DND-41 (cell line): Measurements from ENCODE around the gene HSD17B1.

Experiments
- ATAC-seq: fragments of 200-7000 bp; cut with Tn5 transposase; 3 replicates; pipeline ENCODE4 v1.9.1; 2021; ENCODE audit warnings: low read depth; ENCODE audit not compliant: insufficient read depth
- DNase-seq: peaks from one replicate; pipeline ENCODE4 v3.0.0-alpha.2; 2020
- H2AFZ ChIP-seq: 2 replicates; pipeline ENCODE4 v1.6.0; 2012; ENCODE audit warnings: low read depth, low read length
- H3K27ac ChIP-seq: 2 replicates; pipeline ENCODE4 v1.5.1; 2012; ENCODE audit warnings: low read length, inconsistent platforms
- H3K27me3 ChIP-seq: fragments of 200-600 bp; sonication (generic); 2 replicates; pipeline ENCODE4 v1.6.0; 2012; ENCODE audit warnings: low read length, mild to moderate bottlenecking, inconsistent platforms; ENCODE audit not compliant: insufficient read depth, poor library complexity
- H3K36me3 ChIP-seq: 2 replicates; pipeline ENCODE4 v1.5.1; 2012; ENCODE audit warnings: low read length, inconsistent platforms; ENCODE audit not compliant: insufficient read depth
- H3K4me1 ChIP-seq: 2 replicates; pipeline ENCODE4 v1.5.1; 2012; ENCODE audit warnings: mild to moderate bottlenecking, low read length; ENCODE audit not compliant: insufficient read depth
- H3K4me2 ChIP-seq: 2 replicates; pipeline ENCODE4 v1.6.0; 2012; ENCODE audit warnings: mild to moderate bottlenecking, moderate library complexity, low read length, inconsistent platforms; ENCODE audit not compliant: insufficient read depth
- H3K4me3 ChIP-seq, 2 experiments: fragments of 200-600 bp in 1 of 2; shearing (Covaris generic) in 1 of 2; 2 replicates each; pipeline ENCODE4 v1.5.1; 2012 to 2016; ENCODE audit warnings: inconsistent platforms in 2 of 2, low read length in 2 of 2, mild to moderate bottlenecking in 2 of 2, low read depth in 1 of 2, moderate library complexity in 1 of 2
- H3K79me2 ChIP-seq: 2 replicates; pipeline ENCODE4 v1.6.0; 2012; ENCODE audit warnings: low read length, inconsistent platforms; ENCODE audit not compliant: insufficient read depth
- H3K9ac ChIP-seq: 2 replicates; pipeline ENCODE4 v1.6.0; 2012; ENCODE audit warnings: low read depth, mild to moderate bottlenecking, inconsistent platforms, low read length, moderate library complexity
- H3K9me3 ChIP-seq: 2 replicates; pipeline ENCODE4 v1.5.1; 2012; ENCODE audit warnings: low read length, moderate library complexity, mild to moderate bottlenecking, inconsistent platforms; ENCODE audit not compliant: insufficient read depth, severe bottlenecking
- H4K20me1 ChIP-seq: 2 replicates; pipeline ENCODE4 v1.6.0; 2012; ENCODE audit warnings: low read length; ENCODE audit not compliant: insufficient read depth
- EZH2 ChIP-seq: IDR thresholded peaks from 3 replicates; pipeline ENCODE4 v1.6.1; 2012; ENCODE audit warnings: borderline replicate concordance, low read depth, mild to moderate bottlenecking, moderate library complexity, low read length, inconsistent platforms; ENCODE audit not compliant: severe bottlenecking
- TF ChIP-seq, protein P1 (sequence below): IDR thresholded peaks from 2 replicates; pipeline ENCODE4 v1.5.1; 2012; ENCODE audit warnings: borderline replicate concordance, low read length, moderate library complexity, mild to moderate bottlenecking; ENCODE audit not compliant: poor library complexity, severe bottlenecking; ENCODE audit errors: extremely low read depth

HSD17B1 gene

DNA sequence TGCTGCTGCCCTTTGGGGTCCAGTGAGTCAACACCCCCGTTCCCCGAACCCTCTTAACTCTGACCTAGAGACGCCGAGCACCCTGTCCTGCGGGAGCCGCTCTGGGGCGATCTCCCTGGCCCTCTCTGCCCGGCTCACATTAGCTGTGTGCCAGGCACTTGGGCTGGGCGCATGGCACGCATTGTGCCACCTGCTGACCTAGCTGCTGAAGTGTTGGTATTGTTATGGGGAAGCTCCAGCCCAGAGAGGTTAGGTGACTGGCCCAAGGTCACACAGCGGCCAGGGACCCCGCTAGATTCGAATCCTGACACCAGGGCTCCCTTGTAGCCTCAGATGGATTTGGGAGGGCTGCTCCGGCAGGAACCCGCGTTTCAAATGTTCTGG lies 1.1 kb downstream of the HSD17B1 start:
- H3K4me1 ChIP-seq = peaks cover 25% of the 10 kb centered on the region
- no peaks in the 10 kb centered on the region for H3K27me3 ChIP-seq
- peak overlapping the region; percentile 85 for H3K27ac ChIP-seq
- peak overlapping the region; percentile 90 for H3K9ac ChIP-seq
- H3K79me2 ChIP-seq = peaks cover 31% of the 10 kb centered on the region
- peak overlapping the region; percentile 83 for H3K4me2 ChIP-seq
- peak overlapping the region; percentile 88; the same call in 1 of the 2 replicates for H2AFZ ChIP-seq
- DNase-seq (peak; percentile 32), ATAC-seq (no peak; the same call in 2 of the 3 replicates)
- peaks cover 7% of the 10 kb centered on the region for H3K36me3 ChIP-seq
- H4K20me1 ChIP-seq = 0 out of 2 replicates have a peak, but pooled peaks cover 3% of the 10 kb centered on the region
- TF ChIP-seq, protein P1, sequence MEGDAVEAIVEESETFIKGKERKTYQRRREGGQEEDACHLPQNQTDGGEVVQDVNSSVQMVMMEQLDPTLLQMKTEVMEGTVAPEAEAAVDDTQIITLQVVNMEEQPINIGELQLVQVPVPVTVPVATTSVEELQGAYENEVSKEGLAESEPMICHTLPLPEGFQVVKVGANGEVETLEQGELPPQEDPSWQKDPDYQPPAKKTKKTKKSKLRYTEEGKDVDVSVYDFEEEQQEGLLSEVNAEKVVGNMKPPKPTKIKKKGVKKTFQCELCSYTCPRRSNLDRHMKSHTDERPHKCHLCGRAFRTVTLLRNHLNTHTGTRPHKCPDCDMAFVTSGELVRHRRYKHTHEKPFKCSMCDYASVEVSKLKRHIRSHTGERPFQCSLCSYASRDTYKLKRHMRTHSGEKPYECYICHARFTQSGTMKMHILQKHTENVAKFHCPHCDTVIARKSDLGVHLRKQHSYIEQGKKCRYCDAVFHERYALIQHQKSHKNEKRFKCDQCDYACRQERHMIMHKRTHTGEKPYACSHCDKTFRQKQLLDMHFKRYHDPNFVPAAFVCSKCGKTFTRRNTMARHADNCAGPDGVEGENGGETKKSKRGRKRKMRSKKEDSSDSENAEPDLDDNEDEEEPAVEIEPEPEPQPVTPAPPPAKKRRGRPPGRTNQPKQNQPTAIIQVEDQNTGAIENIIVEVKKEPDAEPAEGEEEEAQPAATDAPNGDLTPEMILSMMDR = peak; percentile 43
- TF ChIP-seq EZH2 = no peak
- H3K9me3 ChIP-seq = no peaks in the 10 kb centered on the region
- peak overlapping the region; percentile 70 to 88 for H3K4me3 ChIP-seq

DNA sequence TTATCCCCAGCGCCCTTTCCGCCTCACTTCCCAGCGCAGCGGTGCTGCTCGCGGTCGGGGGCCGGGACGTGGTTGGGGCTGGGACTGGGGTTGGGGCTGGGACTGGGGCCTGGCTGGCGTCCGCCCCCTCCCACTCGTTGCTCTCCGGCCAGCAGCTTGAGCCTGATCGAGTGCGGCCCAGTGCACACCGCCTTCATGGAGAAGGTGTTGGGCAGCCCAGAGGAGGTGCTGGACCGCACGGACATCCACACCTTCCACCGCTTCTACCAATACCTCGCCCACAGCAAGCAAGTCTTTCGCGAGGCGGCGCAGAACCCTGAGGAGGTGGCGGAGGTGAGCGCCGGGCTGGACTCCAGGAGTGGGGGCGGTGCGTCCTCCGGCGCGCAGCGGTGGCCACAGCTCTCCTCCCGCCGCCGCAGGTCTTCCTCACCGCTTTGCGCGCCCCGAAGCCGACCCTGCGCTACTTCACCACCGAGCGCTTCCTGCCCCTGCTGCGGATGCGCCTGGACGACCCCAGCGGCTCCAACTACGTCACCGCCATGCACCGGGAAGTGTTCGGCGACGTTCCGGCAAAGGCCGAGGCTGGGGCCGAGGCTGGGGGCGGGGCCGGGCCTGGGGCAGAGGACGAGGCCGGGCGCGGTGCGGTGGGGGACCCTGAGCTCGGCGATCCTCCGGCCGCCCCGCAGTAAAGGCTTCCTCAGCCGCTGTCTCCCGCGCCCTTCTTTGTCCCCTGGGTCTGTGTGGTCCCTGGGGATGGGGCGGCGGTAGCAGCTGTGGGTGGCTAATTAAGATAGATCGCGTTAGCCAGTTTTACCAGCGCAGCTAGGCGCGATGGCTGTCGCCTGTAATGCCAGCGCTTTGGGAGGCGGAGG lies 1.8 kb downstream of the HSD17B1 start:
- peak overlapping the region; percentile 88 for H2AFZ ChIP-seq
- H3K4me3 ChIP-seq = peak overlapping the region; percentile 70 to 88
- ATAC-seq (peak; percentile 95), DNase-seq (peak; percentile 90)
- H3K27me3 ChIP-seq = no peaks in the 10 kb centered on the region
- peaks cover 31% of the 10 kb centered on the region for H3K79me2 ChIP-seq
- H3K4me2 ChIP-seq = peak overlapping the region; percentile 83
- H4K20me1 ChIP-seq = 0 out of 2 replicates have a peak, but pooled peaks cover 3% of the 10 kb centered on the region
- TF ChIP-seq, protein P1 = peak; percentile 9
- TF ChIP-seq EZH2 = no peak
- peak overlapping the region; percentile 90 for H3K9ac ChIP-seq
- peaks cover 7% of the 10 kb centered on the region; the same call in 1 of the 2 replicates for H3K36me3 ChIP-seq
- H3K4me1 ChIP-seq = peaks cover 25% of the 10 kb centered on the region
- no peaks in the 10 kb centered on the region for H3K9me3 ChIP-seq
- peak overlapping the region; percentile 85 for H3K27ac ChIP-seq

DNA sequence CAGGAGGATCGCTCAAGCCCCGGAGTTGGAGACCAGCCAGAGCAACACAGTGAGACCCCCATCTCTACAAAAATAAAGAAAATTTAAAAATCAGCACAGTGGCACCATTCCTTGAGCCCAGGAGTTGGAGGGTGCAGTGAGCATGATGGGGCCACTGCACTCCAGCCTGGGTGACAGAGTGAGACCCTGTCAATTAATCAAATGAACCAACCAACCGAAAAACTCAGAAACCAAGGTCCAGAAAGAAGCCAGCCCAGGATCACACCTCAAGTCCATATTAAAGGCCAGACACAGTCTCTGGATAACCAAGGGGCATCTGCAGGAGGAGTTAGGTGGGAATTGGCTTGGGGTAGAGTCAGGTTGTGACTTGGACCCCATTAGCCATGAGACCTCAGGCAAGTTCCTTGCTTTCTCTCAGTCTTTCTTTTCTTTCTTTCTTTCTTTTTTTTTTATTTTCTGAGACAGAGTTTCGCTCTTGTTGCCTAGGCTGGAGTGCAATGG lies 2.4 kb downstream of the HSD17B1 start:
- Histone ChIP-seq H4K20me1 (0 out of 2 replicates have a peak, but pooled peaks cover 3% of the 10 kb centered on the region), H3K9ac (peak overlapping the region; percentile 90), H3K36me3 (peaks cover 7% of the 10 kb centered on the region; the same call in 1 of the 2 replicates), H2AFZ (peak overlapping the region; percentile 88), H3K9me3 (no peaks in the 10 kb centered on the region), H3K4me3 (peak overlapping the region; percentile 70 to 88), H3K79me2 (peaks cover 31% of the 10 kb centered on the region), H3K4me2 (peak overlapping the region; percentile 83), H3K4me1 (peaks cover 25% of the 10 kb centered on the region), H3K27ac (peak overlapping the region; percentile 85), H3K27me3 (no peaks in the 10 kb centered on the region)
- DNase-seq (no peak), ATAC-seq (peak; percentile 8; the same call in 1 of the 3 replicates)
- no peak for TF ChIP-seq EZH2
- TF ChIP-seq, protein P1 = no peak
